B cell (primary cell): Measurements from ENCODE around the gene EHBP1L1. TPM values are rescaled to one million over a fixed set of nuclear protein-coding genes. Genes with fewer than 3 reads are reported as not detected.

Experiments used
- ATAC-seq: fragments of 200-7000 bp; cut with Tn5 transposase; one replicate; pipeline ENCODE4 v1.10.0; 2021; ENCODE audit warnings: low read depth, mild to moderate bottlenecking, moderate number of reproducible peaks, moderate library complexity
- CTCF ChIA-PET: fragments of 350-600 bp; sonication (Branson Sonifier 250); formaldehyde crosslinking; loops from one replicate; lab custom pipeline; 2021; ENCODE audit warnings: antibody characterized with exemption, inconsistent platforms; lab: Charles Lee
- POLR2A ChIA-PET: fragments of 350-600 bp; sonication (Branson Sonifier 250); formaldehyde crosslinking; loops from one replicate; lab custom pipeline; 2021; ENCODE audit warnings: antibody characterized with exemption; lab: Charles Lee
- DNase-seq: peaks from one replicate; pipeline ENCODE4 v3.0.0; 2013
- H2AFZ ChIP-seq: 2 replicates; pipeline ENCODE4 v1.6.1; 2012; ENCODE audit warnings: mild to moderate bottlenecking, low read depth, low read length; ENCODE audit not compliant: insufficient read depth, poor library complexity, severe bottlenecking
- H3K27ac ChIP-seq, 2 donors: 1 replicate in 1 of 2; 2 replicates in 1 of 2; pipeline ENCODE4 v1.5.1; 2012 to 2013; ENCODE audit warnings: low read length in 2 of 2, mild to moderate bottlenecking in 2 of 2, moderate library complexity in 1 of 2
- H3K27me3 ChIP-seq, 4 experiments: fragments of 200-600 bp in 1 of 4; sonication (generic) in 1 of 4; replicated peaks in 1 of 4; 1 replicate in 2 of 4; 2 replicates in 2 of 4; pipeline versions ENCODE4 v1.6.1 to v1.7.0; 2013 to 2016; ENCODE audit warnings: low read length in 3 of 4, mild to moderate bottlenecking in 2 of 4, mixed read lengths in 1 of 4, moderate library complexity in 1 of 4; ENCODE audit not compliant: insufficient read depth in 4 of 4, control insufficient read depth in 3 of 4; ENCODE audit errors: control extremely low read depth in 1 of 4
- H3K36me3 ChIP-seq, 2 experiments: replicated peaks in 1 of 2; 1 replicate in 1 of 2; 2 replicates in 1 of 2; pipeline versions ENCODE4 v1.6.1 to v1.7.1; 2013; ENCODE audit warnings: low read length in 1 of 2; ENCODE audit not compliant: insufficient read depth in 2 of 2, control insufficient read depth in 1 of 2; ENCODE audit errors: control extremely low read depth in 1 of 2, extremely low read depth in 1 of 2
- H3K4me1 ChIP-seq, 2 donors: fragments of 200-600 bp in 1 of 2; sonication (generic) in 1 of 2; 1 replicate in 1 of 2; 2 replicates in 1 of 2; pipeline versions ENCODE4 v1.5.1 to v1.6.1; 2013 to 2017; ENCODE audit warnings: low read length in 2 of 2; ENCODE audit not compliant: control insufficient read depth in 2 of 2, insufficient read depth in 2 of 2
- H3K4me2 ChIP-seq: replicated peaks from 2 replicates; pipeline ENCODE3; 2012; ENCODE audit warnings: mild to moderate bottlenecking, low read depth, low read length; ENCODE audit not compliant: poor library complexity, severe bottlenecking
- H3K4me3 ChIP-seq, 5 experiments: fragments of 200-600 bp in 1 of 5; sonication (generic) in 1 of 5; 1 replicate in 3 of 5; 2 replicates in 2 of 5; pipeline versions ENCODE4 v1.5.1 to v1.7.0; 2011 to 2016; ENCODE audit warnings: low read length in 4 of 5, mild to moderate bottlenecking in 4 of 5, low read depth in 2 of 5, control low read depth in 1 of 5, moderate library complexity in 1 of 5; ENCODE audit not compliant: insufficient read depth in 1 of 5; ENCODE audit errors: control extremely low read depth in 1 of 5, extremely low read depth in 1 of 5
- H3K79me2 ChIP-seq: fragments of 200-600 bp; sonication (generic); one replicate; pipeline ENCODE4 v1.6.0; 2016; ENCODE audit warnings: low read length; ENCODE audit not compliant: control insufficient read depth, insufficient read depth
- H3K9ac ChIP-seq: fragments of 200-600 bp; sonication (generic); 2 replicates; pipeline ENCODE4 v1.6.1; 2017; ENCODE audit warnings: mild to moderate bottlenecking, low read length, moderate library complexity
- H3K9me3 ChIP-seq, 3 donors: one replicate each; pipeline versions ENCODE4 v1.6.1 to v1.7.1; 2013; ENCODE audit warnings: low read length in 2 of 3; ENCODE audit not compliant: control insufficient read depth in 2 of 3, insufficient read depth in 1 of 3; ENCODE audit errors: control extremely low read depth in 1 of 3
- H4K20me1 ChIP-seq: 2 replicates; pipeline ENCODE4 v1.6.0; 2012; ENCODE audit warnings: mild to moderate bottlenecking, low read length; ENCODE audit not compliant: insufficient read depth, control insufficient read depth, poor library complexity, severe bottlenecking
- H3K27ac Mint-ChIP-seq: one replicate; pipeline ENCODE4 v1.8.0; 2021; ENCODE audit warnings: mixed read lengths
- H3K27me3 Mint-ChIP-seq: one replicate; pipeline ENCODE4 v1.8.0; 2021; ENCODE audit warnings: mixed read lengths
- H3K4me1 Mint-ChIP-seq: one replicate; pipeline ENCODE4 v1.8.0; 2021; ENCODE audit warnings: mixed read lengths
- H3K4me3 Mint-ChIP-seq: one replicate; pipeline ENCODE4 v1.8.0; 2021; ENCODE audit warnings: mixed read lengths
- H3K9me3 Mint-ChIP-seq: one replicate; pipeline ENCODE4 v1.8.0; 2022; ENCODE audit warnings: mixed read lengths; ENCODE audit not compliant: insufficient read depth
- EZH2 ChIP-seq: IDR thresholded peaks from 2 replicates; pipeline ENCODE4 v1.6.1; 2012; ENCODE audit warnings: borderline replicate concordance, low read depth, mild to moderate bottlenecking, moderate library complexity, low read length; ENCODE audit not compliant: insufficient read depth, poor library complexity, severe bottlenecking
- WGBS: methylation state at CpG from one replicate; pipeline ENCODE4 v1.1.5; 2013; ENCODE audit warnings: missing lambda C conversion rate; ENCODE audit not compliant: insufficient coverage; 5-methylcytosine and 5-hydroxymethylcytosine counted together
- intact Hi-C: fragments of 100-400 bp; cut with micrococcal nuclease; formaldehyde crosslinking; loops from one replicate; pipeline ENCODE4 v1.10.0; 2022
- polyA plus RNA-seq: library from polyadenylated mRNA; depleted of rRNA; stranded (reverse); fragments of >200 nt; gene quantifications from 2 replicates; pipeline ENCODE4 v1.2.3, GENCODE V29; 2012
- total RNA-seq, 2 donors: library from RNA; stranded (reverse); fragments of 120-200 nt in 1 of 2; gene quantifications; 1 replicate in 1 of 2; 2 replicates in 1 of 2; pipeline versions ENCODE4 v1.2.3 to v1.2.4, GENCODE V29; 2013 to 2022
- TF ChIP-seq, protein P1 (sequence below): fragments of 200-600 bp; IDR thresholded peaks from one replicate; pipeline ENCODE4 v1.8.0; 2022; ENCODE audit warnings: antibody characterized with exemption, mild to moderate bottlenecking

The EHBP1L1 gene
- total and polyA plus RNA-seq, 2 donors (not counting 1 experiment from before 2014, with no cell fraction given) = 202 to 279 TPM

- Histone ChIP-seq H3K27me3 (no peaks in the 10 kb centered on the region), H3K79me2 (peaks cover 10% of the 10 kb centered on the region), H3K36me3 (peaks cover 0 to 32% of the 10 kb centered on the region in 2 experiments), H3K9ac (no peak overlapping the region), H3K4me3 (no peak overlapping the region), H4K20me1 (peaks cover 18% of the 10 kb centered on the region), H3K27ac (no peak overlapping the region), H3K4me1 (peaks cover 3 to 16% of the 10 kb centered on the region in 2 donors), H3K4me2 (no peak overlapping the region), H3K9me3 (no peaks in the 10 kb centered on the region), H2AFZ (no peak overlapping the region)
- H3K27ac Mint-ChIP-seq = no peak overlapping the region
- intact Hi-C loops = no loop called here
- no peaks in the 10 kb centered on the region for H3K9me3 Mint-ChIP-seq
- POLR2A ChIA-PET = interaction anchor here (1.0 kb wide), 1 partner anchor 54 kb away, joined by 3 read pairs; no protein-coding TSS in a partner anchor
- WGBS = 98% methylated on average over 5 of the region's 6 CpGs
- no peak for ATAC-seq
- TF ChIP-seq, protein P1, sequence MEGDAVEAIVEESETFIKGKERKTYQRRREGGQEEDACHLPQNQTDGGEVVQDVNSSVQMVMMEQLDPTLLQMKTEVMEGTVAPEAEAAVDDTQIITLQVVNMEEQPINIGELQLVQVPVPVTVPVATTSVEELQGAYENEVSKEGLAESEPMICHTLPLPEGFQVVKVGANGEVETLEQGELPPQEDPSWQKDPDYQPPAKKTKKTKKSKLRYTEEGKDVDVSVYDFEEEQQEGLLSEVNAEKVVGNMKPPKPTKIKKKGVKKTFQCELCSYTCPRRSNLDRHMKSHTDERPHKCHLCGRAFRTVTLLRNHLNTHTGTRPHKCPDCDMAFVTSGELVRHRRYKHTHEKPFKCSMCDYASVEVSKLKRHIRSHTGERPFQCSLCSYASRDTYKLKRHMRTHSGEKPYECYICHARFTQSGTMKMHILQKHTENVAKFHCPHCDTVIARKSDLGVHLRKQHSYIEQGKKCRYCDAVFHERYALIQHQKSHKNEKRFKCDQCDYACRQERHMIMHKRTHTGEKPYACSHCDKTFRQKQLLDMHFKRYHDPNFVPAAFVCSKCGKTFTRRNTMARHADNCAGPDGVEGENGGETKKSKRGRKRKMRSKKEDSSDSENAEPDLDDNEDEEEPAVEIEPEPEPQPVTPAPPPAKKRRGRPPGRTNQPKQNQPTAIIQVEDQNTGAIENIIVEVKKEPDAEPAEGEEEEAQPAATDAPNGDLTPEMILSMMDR = no peak
- CTCF ChIA-PET = interaction anchor here (0.8 to 1.3 kb wide), 2 partner anchors 56 to 313 kb away, joined by 3 to 5 read pairs; no protein-coding TSS in a partner anchor
- no peak for DNase-seq
- H3K4me3 Mint-ChIP-seq = no peak overlapping the region
- no peaks in the 10 kb centered on the region for H3K27me3 Mint-ChIP-seq
- peaks cover 14% of the 10 kb centered on the region for H3K4me1 Mint-ChIP-seq
Observed at GRCh38 chr11:65596520-65596919, 20.7 kb downstream of the EHBP1L1 start.

GRCh38 chr11:65598258-65598699, 22.4 kb downstream of the EHBP1L1 start:
- no peak for TF ChIP-seq EZH2
- TF ChIP-seq, protein P1 = no peak
- ATAC-seq (no peak), DNase-seq (no peak)
- no peak overlapping the region for H2AFZ ChIP-seq
- intact Hi-C loops = no loop called here
- H3K4me1 ChIP-seq = peaks cover 11 to 26% of the 10 kb centered on the region in 2 donors
- H3K4me3 ChIP-seq = no peak overlapping the region
- Mint-ChIP-seq H3K27me3 (no peaks in the 10 kb centered on the region), H3K4me3 (no peak overlapping the region), H3K4me1 (peaks cover 23% of the 10 kb centered on the region), H3K9me3 (no peaks in the 10 kb centered on the region), H3K27ac (no peak overlapping the region)
- no peaks in the 10 kb centered on the region for H3K27me3 ChIP-seq
- H3K9ac ChIP-seq = no peak overlapping the region
- H3K27ac ChIP-seq = no peak overlapping the region
- 97% methylated on average over 16 of the region's 16 CpGs for WGBS
- ChIA-PET POLR2A (interaction anchor here (1.0 kb wide), 1 partner anchor 15 kb away, joined by 4 read pairs; no protein-coding TSS in a partner anchor), CTCF (interaction anchor here (1.1 kb wide), 1 partner anchor 15 kb away, joined by 3 read pairs; no protein-coding TSS in a partner anchor)
- no peak overlapping the region for H3K4me2 ChIP-seq
- H3K79me2 ChIP-seq = peaks cover 10% of the 10 kb centered on the region
- peaks cover 0 to 9% (median 0%) of the 10 kb centered on the region in 3 donors for H3K9me3 ChIP-seq
- peaks cover 0 to 25% of the 10 kb centered on the region in 2 experiments for H3K36me3 ChIP-seq
- H4K20me1 ChIP-seq = peaks cover 18% of the 10 kb centered on the region
